GM12875 (cell line): ENCODE measurements around the gene KTN1.

Source experiments
- H3K4me3 ChIP-seq: one replicate; pipeline ENCODE4 v1.5.1; 2011; ENCODE audit warnings: low read depth, low read length, control low read depth
- TF ChIP-seq, protein P1 (sequence below): IDR thresholded peaks from 2 replicates; pipeline ENCODE4 v1.5.1; 2011; ENCODE audit warnings: low read depth, mild to moderate bottlenecking, control low read depth, inconsistent platforms, low read length, moderate library complexity, borderline replicate concordance; ENCODE audit not compliant: insufficient read depth

The KTN1 gene

GRCh38 chr14:55711175-55711811 lies 131.3 kb downstream of the KTN1 start:
- no peak overlapping the region for H3K4me3 ChIP-seq
- TF ChIP-seq, protein P1, sequence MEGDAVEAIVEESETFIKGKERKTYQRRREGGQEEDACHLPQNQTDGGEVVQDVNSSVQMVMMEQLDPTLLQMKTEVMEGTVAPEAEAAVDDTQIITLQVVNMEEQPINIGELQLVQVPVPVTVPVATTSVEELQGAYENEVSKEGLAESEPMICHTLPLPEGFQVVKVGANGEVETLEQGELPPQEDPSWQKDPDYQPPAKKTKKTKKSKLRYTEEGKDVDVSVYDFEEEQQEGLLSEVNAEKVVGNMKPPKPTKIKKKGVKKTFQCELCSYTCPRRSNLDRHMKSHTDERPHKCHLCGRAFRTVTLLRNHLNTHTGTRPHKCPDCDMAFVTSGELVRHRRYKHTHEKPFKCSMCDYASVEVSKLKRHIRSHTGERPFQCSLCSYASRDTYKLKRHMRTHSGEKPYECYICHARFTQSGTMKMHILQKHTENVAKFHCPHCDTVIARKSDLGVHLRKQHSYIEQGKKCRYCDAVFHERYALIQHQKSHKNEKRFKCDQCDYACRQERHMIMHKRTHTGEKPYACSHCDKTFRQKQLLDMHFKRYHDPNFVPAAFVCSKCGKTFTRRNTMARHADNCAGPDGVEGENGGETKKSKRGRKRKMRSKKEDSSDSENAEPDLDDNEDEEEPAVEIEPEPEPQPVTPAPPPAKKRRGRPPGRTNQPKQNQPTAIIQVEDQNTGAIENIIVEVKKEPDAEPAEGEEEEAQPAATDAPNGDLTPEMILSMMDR, result no peak

GRCh38 chr14:55712491-55712890 lies 132.5 kb downstream of the KTN1 start:
- TF ChIP-seq, protein P1, result no peak
- H3K4me3 ChIP-seq, result no peak overlapping the region

DNA sequence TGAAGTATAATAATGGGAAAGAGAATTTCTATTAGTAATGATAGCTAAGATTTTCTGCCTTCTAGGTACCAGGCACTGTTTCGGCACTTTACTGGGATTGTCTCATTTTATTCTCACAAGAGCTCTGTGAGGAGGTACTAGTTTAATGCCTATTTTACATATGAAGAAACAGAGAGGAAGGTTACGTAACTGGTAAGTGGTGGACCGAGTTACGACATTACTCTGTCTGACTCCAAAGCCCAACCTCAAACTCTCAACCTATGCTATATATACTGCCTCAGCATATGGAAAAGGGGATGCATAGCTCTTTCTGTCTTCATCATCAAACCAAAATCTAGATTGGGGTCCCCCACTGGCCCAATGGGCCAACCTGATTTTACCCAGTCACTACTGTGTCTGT lies 133.5 kb downstream of the KTN1 start:
- TF ChIP-seq, protein P1, result no peak
- H3K4me3 ChIP-seq, result no peak overlapping the region

DNA sequence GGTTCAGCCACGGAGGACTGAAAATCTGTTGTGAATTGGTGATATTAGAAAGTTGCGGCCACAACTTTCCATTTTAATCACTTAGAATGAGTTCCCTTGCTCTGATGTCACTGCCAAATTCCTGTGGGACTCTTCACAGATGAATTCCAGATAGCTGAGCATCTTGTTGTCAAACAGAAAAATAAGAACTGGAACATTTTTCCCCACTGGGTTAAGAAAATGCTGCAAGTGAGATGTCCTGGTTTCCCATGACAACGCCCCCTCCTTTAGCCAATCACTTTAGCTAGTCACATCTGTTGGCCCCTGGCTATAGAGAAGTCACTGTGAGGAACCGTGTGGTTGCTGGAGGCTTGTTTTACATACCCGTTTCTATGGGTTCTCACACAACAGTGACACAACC lies 135.9 kb downstream of the KTN1 start:
- TF ChIP-seq, protein P1, result no peak
- no peak overlapping the region for H3K4me3 ChIP-seq

DNA sequence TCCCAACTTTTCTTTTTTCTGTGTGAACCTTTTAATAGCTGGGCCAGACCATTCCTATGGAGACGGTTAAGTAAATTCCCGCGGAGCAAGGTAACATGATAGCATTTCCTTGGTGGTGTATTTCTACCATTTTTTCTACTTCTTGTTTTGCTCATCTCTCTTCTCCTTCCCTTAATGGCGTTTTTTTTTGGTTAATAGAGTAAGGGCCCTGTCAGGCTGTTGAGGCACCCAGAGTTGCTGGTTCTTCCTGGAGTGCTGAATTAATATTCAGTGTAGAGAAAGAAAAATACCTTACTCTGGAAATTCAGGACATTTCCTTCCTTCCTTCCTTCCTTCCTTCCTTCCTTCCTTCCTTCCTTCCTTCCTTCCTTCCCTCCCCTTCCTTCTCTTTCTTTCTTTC lies 137.6 kb downstream of the KTN1 start:
- TF ChIP-seq, protein P1, result no peak
- no peak overlapping the region for H3K4me3 ChIP-seq

DNA sequence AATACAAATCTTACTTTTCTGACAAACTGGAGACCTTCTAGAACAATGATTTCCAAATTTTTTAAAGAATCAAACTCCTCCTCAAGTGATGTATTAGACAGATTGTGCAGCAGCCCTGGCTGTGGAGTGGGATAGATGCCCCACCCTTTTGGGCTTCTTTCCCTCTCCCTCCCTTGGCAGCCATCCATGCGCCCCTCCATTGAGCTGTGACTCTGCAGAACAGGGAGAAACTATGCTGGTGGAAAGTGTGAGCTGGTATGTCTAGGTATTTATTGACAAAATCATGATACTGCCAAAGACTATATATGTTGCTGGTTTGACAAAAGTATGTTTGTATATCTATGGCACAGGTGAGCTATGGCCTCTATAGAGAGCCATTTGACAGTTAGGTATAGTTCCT lies 138.5 kb downstream of the KTN1 start:
- H3K4me3 ChIP-seq, result no peak overlapping the region
- TF ChIP-seq, protein P1, result no peak

DNA sequence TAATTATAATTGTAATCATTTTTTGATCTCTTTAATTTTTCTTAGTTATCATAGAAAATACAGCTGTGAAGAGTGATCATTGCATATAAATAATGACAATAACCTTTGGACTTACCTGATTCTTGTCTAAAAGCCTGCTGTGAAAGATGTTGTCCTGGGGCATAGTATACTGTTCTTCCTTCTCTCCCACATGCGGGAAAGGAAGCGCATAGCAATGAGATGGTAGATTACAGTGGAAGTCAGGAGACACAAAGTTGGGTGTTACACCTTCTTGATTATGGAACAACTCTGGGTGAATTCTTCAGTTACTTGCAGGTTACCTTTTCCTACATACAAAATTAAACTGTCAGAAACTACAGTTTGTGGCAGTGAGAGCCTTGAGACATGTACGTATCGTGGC lies 140.8 kb downstream of the KTN1 start:
- no peak overlapping the region for H3K4me3 ChIP-seq
- TF ChIP-seq, protein P1, result no peak
